Endometrium (tissue), 2 donors: ENCODE data around the gene PNPLA7.
"Not testable (repeated sequence)": the region's sequence is repeated elsewhere in the genome, so short reads cannot be mapped to it uniquely, and the experiment has no call there.

ENCODE experiments used
- FAIRE-seq: peaks from 2 replicates; lab custom pipeline; 2012; peaks lifted over from hg19 to GRCh38; lab: Jason Lieb, UNC
- donor health status: control.
- donor health status: control.

The PNPLA7 gene

GRCh38 chr9:137575364-137575715 lies 25.1 kb upstream of the PNPLA7 start:
- FAIRE-seq, result no peak

GRCh38 chr9:137574192-137574591 lies 24.0 kb upstream of the PNPLA7 start:
- no peak for FAIRE-seq

GRCh38 chr9:137570566-137570965 lies 20.4 kb upstream of the PNPLA7 start:
- FAIRE-seq, result no peak

GRCh38 chr9:137569609-137570203 lies 19.5 kb upstream of the PNPLA7 start:
- FAIRE-seq, result no peak

DNA sequence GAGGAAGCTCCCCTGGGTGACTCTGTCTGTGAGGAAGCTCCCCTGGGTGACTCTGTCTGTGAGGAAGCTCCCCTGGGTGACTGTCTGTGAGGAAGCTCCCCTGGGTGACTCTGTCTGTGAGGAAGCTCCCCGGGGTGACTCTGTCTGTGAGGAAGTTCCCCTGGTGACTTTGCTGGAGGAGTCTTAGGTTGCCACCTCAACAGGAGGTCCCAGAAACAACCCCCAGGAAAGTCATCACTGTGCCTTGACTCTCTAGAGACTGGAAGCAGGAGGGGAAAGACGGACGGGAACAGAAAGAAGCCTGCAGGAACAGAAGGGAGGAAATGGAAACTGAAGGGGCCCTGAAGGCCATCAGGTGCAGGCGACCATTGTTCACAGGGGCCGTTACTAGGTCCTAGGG lies 18.2 kb upstream of the PNPLA7 start:
- FAIRE-seq, result not testable (repeated sequence)

- no peak for FAIRE-seq
These were observed 14.7 kb upstream of the PNPLA7 start for GRCh38 chr9:137564817-137565411.

DNA sequence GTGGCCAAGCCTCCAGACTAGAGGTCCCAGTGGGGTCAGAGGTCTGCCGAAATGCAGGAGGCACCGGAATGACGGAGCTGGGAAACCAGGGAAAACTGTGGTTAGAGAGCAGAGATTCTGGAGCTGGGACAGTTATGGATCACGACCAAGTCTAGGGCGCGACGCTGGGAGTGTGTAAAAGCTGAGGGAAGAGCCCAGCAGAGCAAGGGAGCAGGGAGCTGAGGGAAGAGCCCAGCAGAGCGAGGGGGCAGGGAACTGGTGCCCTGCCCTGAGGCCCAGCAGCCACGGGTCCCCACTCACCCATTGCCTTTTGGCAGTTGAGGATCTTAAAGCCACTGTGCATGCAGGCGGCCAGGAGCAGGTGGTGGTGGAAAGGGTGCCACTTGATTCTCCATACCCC lies 13.9 kb upstream of the PNPLA7 start:
- no peak for FAIRE-seq

DNA sequence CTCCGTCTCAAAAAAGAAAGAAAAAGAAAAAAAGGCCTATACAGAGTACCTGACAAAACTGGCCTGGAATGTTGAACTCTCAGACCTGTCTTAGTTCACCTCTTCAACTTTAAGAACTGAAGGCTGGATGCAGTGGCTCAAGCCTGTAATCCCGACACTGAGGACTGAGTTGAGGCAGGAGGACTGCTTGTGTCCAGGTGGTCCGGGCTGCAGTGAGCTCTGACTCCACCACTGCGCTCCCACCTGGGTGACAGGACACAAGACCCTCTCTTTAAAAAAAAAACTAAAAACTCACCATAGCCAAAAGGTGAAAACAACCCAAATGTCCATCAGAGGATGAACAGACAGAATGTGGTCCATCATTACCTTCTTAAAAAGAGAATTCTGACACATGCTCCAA lies 7.9 kb upstream of the PNPLA7 start:
- FAIRE-seq, result no peak

DNA sequence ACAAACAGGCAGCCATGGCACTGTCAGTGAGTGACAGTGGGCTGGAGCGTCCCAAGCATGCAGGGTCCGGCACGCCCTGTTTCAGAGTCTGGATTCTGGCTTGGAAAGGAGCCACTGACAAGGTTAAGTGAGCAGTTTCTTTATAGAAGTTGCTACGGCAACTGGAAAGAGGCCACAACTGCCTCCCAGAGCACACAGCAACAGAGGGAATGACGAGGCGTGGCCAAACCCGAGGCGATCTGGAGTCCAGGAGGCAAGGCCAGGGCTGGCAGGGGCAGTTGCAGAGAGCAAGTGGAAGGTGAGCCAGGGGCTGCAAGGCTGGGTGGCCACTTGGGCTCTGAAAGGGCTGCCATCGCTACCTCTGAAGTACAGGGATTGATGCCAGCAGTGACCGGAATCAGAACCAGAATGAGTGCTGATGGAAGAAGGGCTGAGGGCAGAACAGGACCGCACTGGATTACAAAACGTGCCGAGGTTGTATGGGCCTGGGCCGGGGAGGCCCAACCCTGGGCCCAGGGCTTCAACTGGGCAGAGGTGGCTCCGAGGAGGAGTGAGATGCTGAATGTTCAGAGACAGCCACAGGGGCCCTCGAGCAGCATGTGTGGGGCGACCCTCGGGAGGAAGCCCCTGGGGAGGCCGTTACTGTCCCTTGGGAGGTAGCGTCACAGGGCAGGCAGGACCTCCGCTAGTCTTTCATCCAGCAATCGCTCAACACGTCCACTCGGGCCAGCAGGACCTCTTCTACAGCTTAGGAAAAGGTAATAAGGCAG lies 6.1 kb upstream of the PNPLA7 start:
- no peak for FAIRE-seq

GRCh38 chr9:137555179-137555578 lies 5.0 kb upstream of the PNPLA7 start:
- no peak for FAIRE-seq

DNA sequence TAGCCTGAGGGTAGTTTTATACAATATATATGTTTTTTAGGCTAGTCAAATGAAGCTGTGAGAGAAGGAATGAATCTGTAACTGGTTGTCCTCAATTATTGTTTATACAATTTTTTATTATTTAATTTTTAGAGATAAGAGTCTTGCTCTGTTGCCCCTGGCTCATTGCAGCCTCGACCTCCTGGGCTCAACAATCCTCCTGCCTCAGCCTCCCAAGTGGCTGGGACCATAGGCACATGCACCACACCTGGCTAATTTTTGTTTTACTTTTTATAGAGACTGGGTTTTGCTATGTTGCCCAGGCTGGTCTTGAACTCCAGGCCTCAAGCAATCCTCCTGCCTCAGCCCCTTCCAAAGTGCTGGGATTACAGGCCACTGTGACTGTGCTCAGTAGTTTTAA lies 4.1 kb upstream of the PNPLA7 start:
- FAIRE-seq, result no peak

DNA sequence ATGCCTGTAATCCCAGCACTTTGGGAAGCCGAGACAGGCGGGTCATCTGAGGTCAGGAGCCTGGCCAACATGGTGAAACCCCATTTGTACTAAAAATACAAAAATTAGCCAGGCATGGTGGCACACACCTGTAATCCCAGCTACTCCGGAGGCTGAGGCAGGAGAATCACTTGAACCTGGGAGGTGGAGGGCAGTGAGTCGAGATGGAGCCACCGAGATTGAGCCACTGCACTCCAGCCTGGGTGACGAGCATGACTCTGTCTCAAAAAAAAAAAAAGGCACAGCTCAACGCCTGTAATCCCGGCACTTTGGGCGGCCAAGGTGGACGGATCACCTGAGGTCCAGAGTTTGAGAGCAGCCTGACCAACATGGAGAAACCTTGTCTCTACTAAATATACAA lies 3.5 kb upstream of the PNPLA7 start:
- not testable (repeated sequence) for FAIRE-seq

DNA sequence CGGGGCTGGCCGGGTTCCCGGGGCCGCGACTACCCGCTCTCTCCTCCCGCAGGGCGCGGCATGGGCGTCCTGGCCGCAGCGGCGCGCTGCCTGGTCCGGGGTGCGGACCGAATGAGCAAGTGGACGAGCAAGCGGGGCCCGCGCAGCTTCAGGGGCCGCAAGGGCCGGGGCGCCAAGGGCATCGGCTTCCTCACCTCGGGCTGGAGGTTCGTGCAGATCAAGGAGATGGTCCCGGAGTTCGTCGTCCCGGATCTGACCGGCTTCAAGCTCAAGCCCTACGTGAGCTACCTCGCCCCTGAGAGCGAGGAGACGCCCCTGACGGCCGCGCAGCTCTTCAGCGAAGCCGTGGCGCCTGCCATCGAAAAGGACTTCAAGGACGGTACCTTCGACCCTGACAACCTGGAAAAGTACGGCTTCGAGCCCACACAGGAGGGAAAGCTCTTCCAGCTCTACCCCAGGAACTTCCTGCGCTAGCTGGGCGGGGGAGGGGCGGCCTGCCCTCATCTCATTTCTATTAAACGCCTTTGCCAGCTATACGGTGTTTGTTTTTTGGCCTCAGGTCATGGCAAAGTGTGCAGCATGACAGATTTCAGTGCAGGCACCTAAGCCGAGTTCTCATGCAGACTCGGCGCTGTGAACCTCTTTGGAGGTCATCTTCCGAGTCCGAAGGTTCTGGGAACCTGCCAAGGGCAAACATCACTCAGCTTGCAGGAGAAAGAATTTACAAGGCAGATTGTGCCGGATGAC lies 2.0 kb upstream of the PNPLA7 start:
- no peak for FAIRE-seq

DNA sequence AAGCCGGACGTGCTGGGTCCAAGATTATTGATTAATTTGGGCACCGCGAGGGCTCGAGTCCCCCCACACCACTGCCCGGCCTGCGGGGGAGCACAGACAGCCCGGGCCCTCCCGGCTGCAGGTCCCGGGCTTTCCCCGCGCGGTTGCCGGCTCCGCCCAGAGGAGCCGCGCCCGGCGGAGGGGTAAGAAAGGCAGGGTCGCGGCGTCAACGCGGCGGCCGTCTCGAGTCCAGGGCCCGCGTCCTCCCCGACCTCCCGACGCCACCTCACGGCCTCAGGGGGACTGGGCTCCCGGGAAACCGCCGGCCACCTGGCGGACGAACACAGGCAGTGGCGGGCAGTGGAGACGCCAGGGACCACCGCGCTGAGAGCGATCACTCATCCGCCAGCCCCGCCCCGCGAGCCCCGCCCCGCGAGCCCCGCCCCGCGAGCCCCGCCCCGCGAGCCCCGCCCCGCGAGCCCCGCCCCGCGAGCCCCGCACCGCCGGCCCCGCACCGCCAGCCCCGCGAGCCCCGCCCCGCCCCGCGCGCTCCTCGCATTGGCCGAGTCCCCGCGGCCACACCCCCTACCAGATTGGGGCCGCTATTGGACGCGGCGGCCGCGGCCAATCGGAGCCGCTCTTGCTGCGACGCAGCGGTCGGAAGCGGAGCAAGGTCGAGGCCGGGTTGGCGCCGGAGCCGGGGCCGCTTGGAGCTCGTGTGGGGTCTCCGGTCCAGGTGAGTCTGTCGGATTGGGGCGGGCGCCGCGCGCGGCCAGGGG lies 1.2 kb upstream of the PNPLA7 start, which contains the start of gene MRPL41:
Gene MRPL41 (plus strand): TSS at position 616 of the 758 bp plus-strand sequence. CDS start 203 bp downstream, outside the sequence.
- no peak for FAIRE-seq

DNA sequence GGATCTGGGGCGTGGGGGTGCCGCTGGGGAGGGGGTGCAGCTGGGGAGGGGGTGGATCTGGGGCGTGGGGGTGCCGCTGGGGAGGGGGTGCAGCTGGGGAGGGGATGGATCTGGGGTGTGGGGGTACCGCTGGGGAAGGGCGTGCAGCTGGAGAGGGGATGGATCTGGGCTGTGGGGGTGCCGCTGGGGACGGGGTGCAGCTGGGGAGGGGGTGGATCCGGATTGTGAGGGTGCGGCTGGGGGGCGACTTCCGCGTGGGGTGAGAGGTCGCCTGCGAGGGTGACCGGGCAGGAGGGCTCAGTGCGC lies 709 bp upstream of the PNPLA7 start:
- FAIRE-seq, result not testable (repeated sequence)

- FAIRE-seq, result no peak
These were observed 2.3 kb downstream of the PNPLA7 start for GRCh38 chr9:137547687-137548543.

DNA sequence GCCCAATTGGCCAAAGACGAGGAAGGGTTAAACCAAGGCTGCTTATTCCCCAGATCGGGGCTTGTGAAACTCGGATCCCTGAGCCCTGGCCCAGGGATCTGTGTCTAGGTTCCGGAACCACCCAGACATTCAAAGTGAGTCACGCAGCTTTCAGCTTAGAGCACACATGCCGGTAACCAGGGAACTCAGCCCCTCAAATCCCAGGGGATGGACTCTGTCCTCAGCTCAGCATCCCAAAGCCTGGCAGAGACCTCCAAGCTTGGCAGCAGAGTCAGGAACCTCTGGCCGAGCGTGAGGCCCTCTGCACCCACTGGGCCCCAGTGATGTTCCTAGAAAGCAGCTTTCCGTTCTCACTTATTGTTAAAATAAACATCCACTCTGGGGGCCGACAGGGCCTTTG lies 5.1 kb downstream of the PNPLA7 start:
- FAIRE-seq, result no peak

DNA sequence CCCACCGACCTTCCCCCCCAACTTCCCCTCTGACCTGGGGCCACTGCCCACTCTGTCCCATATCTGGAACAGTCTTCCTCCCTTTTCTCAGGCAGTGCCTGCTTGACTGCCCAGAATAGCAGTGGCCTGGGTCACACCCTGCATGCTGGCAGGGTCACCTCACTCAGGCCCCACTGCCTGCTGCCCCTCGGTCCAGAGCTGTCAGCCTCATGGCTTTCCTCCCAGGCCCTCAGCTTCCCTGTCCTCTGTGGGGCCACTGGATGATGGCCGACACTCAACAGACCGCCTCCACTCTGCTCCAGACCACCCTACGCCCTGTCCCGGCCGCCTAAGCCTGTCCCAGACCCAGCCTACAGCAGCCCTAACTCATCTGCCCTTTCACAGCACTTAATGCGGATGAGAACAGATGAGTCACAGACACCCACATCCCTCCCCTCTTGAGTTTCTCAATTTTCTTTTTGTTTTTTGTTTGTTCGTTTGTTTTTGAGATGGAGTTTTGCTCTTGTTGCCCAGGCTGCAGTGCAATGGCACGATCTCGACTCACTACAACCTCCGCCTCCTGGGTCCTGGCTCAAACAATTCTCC lies 5.9 kb downstream of the PNPLA7 start:
- no peak for FAIRE-seq

DNA sequence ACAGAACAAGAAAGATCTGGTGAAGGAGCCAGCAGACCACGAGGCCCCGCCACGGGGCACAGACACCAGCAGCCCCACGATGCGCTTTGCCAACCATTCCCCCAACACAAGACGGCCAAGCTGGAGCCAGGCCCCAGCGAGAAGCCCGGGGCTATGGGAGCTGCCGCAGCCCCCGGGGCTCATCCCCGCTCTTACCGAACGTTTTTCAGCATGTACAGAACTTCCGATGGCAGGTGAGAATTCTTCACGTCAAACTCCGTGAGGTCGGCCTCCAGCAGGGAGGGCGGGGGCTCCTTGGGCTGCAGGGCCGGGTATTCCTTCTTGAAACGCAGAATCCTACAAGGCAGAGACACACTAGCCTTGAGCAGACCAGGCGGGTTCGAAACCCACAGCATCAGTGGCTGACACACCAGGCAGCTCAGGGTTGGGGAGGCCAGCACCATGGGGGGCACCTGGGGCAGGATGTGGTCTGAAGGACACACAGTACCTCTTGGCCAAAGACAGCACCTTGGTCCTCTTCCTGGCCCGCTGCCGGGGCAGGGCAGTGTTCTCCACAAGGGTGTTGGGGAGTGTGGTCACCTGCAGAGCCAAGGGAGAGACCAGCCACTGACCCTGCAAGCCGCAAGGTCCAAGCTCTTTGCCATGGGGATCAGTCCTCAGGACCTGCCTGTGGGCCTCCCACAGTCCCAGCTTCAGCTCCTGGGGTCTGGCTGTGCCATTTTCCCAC lies 6.8 kb downstream of the PNPLA7 start:
- FAIRE-seq, result no peak

DNA sequence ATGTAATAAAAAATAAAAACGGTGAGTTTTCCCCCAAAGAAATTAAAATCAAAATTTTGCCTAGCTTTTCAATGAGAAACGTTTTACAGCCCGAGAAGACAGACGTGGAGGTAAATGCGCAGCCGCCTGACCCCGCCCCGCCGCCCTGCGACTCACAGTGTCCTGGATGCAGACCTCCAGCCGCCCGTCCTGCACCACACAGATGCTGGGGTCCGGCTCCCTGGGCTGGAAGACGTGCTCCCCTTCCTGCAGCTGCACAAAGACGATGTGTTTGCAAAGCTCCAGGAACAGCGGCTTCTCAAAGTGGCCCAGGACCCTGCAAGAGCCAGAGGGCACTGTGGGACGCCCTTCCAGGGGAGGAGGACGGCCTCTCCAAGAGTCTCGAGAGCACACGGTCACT lies 7.7 kb downstream of the PNPLA7 start:
- FAIRE-seq, result no peak
